LHCN-M2 (cell line): ENCODE results near the gene NSUN6. TPM values are rescaled to one million over a fixed set of nuclear protein-coding genes. Genes with fewer than 3 reads are reported as not detected.
"Not testable (repeated sequence)": the region's sequence is repeated elsewhere in the genome, so short reads cannot be mapped to it uniquely, and the experiment has no call there.

Source experiments
- DNase-seq: peaks from one replicate; pipeline ENCODE4 v3.0.0-alpha.2; 2012; ENCODE audit warnings: low read depth
- total RNA-seq: library from RNA; depleted of rRNA; stranded (reverse); fragments of >200 nt; gene quantifications from 2 replicates; pipeline ENCODE4 v1.2.3, GENCODE V29; 2014

NSUN6 gene
- total RNA-seq, 1 experiment from 2014 or later: 9.3 TPM

GRCh38 chr10:18659819-18660535 is 8.6 kb upstream of the NSUN6 start:
- no peak for DNase-seq

DNA sequence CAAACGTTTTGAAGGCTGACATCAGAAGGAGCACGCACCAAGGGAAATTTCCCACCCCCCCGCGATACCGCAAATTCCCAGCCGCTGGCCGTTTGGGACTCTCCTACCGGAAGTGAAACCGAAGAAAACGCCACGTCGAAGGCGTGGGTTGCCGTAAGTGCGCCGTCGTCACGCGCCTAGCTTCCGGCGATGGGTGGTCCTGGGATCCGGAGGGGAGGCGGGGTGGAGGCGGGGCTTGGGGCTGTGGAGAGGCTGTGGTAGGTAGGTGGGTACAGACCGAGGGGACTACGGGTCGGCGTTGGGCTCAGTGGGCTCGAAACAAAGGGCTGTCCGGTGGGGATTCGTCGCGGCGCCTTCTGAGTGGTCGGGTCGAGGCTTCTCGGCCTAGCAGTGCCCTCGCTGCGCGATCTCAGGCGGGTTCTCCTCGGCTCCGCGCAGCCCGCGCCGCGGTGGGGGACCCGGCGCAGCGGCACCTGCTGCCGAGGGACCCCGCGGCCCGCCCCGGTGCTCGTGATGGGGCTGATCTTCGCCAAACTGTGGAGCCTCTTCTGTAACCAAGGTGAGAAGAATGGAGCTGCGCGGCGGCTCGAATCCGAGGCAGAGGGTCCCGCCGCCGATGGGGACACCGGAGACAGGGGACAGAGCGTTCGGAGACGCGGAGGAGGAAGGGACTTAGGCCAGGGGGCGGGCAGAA is 7.9 kb upstream of the NSUN6 start, which contains the start of gene ARL5B:
TSS of gene ARL5B (plus strand) at position 307 of the 694 bp plus-strand sequence. CDS start at position 514, 207 bp downstream.
- peak; percentile 97 for DNase-seq

- DNase-seq: peak; percentile 29
Observed at GRCh38 chr10:18658271-18659124, 7.1 kb upstream of the NSUN6 start.

DNA sequence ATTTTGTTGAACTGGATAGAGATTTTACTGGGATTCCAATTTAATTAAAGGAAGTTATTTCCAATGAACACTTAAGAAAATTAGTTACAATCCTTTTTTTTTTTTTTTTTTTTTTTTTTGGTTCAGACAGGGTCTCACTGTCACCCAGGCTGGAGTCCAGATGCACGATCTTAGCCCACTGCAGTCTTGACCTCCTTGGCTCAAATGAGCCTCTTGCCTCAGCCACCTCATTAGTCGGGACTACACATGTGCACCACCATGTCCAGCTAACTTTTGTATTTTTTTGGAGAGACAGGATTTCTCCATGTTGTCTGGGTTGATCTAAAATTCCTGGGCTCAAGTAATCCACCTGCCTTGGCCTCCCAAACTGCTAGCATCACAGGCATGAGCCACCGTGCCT is 5.3 kb upstream of the NSUN6 start:
- no peak for DNase-seq

DNA sequence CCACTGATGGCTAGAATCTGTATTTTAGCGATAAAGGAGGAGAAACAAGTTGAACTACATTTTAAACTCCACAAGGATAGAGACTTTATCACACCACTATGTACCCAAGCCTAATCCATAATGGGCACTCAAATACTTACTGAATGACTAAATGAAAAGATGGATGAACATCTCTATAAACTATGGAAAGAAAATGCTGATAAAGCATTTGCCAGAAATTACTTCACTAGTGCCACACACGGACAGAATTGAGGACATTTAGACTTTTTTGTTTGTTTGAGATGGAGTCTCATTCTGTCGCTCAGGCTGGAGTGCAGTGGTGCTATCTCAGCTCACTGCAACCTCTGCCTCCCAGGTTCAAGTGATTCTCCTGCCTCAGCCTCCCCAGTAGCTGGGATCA is 1.7 kb upstream of the NSUN6 start:
- DNase-seq: no peak

GRCh38 chr10:18650404-18650997 is 886 bp downstream of the NSUN6 start:
- no peak for DNase-seq

DNA sequence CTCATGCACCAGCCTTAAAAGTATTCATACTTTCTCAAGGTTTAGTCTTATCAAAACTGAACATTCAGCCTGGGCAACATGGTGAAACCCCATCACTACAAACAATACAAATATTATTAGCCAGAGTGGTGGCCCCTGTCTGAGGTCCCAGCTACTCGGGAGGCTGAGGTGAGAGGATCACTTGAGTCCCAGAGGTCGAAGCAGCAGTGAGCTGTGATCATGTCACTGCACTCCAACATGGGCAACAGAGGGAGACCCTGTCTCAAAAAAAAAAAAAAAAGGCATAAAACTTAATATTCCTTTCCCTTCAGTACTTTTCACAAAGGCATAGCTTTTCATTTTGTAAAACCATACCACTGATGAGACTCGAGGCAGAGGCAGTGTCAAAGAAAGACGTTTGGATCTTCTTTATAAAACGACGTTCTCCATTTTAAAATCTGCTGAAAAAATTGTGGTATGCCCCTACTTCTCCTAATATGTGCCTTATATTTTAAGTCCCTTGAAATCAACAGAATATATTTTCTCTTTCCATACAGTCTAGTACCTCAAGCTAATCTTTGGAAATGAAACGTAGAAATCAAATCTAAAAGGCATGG is 1.9 kb downstream of the NSUN6 start:
- no peak for DNase-seq

GRCh38 chr10:18647945-18648344 is 3.4 kb downstream of the NSUN6 start:
- DNase-seq: no peak

DNA sequence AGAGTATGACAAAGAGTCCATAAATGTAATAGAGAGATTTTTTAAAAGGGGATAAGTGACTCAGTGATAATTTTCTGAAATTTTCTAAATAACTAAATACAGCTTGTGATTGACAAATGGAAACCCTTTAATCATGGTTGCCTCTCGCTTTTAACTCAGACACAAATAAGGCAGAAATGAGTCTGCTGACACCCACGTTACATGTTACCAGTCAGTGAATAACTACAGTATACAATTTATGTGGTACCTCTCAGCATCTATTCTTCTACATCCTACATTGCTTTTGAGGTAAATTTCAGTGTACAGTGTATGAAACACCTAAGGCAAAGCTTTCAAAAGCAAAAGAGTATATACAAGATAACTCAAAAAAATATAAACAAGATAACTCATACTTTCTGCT is 4.2 kb downstream of the NSUN6 start:
- no peak for DNase-seq

- DNase-seq: not testable (repeated sequence)
Observed at GRCh38 chr10:18639719-18640118, 11.7 kb downstream of the NSUN6 start.

DNA sequence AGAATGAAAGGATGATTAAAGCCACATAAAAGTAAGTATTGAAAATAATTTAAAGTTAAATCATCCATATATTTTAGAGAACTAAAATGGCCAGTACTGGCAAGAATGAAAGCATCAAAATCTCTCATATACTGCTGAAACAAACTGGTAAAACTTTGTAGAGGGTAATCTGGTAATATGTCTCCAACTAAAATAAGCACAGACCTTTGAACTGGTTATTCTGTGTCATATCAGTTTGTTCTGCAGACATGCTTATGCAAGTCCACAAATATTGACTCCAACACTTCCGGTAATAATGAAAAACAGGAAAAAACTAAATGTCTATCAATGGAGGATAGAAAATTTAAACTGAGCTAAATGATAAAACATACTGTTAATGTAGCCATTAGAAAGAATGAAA is 14.0 kb downstream of the NSUN6 start:
- DNase-seq: not testable (repeated sequence)

GRCh38 chr10:18635995-18636394 is 15.4 kb downstream of the NSUN6 start:
- no peak for DNase-seq

DNA sequence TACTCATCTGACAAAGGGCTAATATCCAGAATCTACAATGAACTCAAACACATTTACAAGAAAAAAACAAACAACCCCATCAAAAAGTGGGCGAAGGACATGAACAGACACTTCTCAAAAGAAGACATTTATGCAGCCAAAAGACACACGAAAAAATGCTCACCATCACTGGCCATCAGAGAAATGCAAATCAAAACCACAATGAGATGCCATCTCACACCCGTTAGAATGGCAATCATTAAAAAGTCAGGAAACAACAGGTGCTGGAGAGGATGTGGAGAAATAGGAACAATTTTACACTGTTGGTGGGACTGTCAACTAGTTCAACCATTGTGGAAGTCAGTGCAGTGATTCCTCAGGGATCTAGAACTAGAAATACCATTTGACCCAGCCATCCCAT is 18.9 kb downstream of the NSUN6 start:
- not testable (repeated sequence) for DNase-seq

DNA sequence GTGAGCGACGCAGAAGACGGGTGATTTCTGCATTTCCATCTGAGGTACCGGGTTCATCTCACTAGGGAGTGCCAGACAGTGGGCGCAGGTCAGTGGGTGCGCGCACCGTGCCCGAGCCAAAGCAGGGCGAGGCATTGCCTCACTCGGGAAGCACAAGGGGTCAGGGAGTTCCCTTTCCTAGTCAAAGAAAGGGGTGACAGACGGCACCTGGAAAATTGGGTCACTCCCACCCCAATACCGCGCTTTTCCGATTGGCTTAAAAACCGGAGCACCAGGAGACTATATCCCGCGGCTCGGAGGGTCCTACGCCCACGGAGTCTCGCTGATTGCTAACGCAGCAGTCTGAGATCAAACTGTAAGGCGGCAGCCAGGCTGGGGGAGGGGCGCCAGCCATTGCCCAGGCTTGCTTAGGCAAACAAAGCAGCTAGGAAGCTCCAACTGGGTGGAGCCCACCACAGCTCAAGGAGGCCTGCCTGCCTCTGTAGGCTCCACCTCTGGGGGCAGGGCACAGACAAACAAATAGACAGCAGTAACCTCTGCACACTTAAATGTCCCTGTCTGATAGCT is 23.9 kb downstream of the NSUN6 start:
- peak; percentile 59 for DNase-seq

DNA sequence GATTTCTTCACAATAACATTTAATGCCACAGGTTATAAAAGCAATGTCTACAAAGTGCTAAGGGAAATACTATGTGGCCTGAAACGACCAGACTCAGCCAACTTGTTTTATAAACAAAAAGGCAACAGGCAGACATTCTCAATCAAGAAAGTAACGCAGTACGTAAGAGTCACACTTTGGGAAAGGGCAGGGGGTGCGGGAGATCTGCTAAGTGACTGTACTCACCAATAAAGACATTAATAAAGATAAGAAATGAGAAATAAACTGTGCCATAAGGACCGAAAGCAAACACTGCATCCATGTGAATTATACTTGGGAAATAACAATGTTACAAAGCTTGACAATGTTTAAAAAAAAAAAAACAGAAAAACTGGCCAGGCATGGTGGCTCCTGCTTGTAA is 25.5 kb downstream of the NSUN6 start:
- DNase-seq: no peak

DNA sequence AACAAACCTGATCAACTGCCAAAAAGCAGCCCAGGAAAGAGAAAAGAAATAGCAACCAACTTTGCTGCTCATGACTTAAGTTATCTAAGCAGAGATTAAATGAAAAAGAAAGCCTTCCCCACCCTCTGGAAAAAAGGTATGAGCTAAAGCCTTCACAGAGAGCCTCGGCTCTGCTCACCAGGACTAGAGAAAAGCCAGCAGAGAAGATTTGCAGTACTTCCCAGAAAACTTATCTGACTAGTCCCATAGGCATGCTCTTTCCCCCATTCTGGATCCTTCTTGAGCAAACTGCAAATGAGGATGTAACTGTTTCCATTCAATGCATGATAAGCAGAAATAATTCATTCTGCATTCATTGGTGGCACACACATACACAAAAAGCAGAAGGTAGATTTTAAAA is 27.7 kb downstream of the NSUN6 start:
- DNase-seq: not testable (repeated sequence)

- DNase-seq: no peak
Observed at GRCh38 chr10:18620856-18621255, 30.5 kb downstream of the NSUN6 start.

DNA sequence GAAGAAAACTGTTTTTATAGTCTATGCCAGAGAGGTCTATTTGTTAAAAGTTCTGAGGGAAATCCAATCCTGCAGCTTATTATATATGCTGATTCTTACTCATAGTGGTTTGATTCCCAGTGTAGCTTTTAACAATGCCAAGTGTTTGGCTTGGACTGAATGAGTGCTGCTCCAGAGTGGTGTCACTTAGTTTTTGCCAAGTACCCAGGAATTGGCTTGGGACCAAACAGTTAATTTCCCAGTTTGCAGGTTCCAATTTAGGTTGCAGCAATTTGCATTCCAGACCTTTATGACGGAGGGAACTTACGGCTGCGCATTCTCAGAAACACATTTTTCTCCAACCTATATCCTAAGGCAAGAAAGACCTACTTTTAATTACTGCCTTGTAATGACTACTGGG is 32.4 kb downstream of the NSUN6 start:
- no peak for DNase-seq

DNA sequence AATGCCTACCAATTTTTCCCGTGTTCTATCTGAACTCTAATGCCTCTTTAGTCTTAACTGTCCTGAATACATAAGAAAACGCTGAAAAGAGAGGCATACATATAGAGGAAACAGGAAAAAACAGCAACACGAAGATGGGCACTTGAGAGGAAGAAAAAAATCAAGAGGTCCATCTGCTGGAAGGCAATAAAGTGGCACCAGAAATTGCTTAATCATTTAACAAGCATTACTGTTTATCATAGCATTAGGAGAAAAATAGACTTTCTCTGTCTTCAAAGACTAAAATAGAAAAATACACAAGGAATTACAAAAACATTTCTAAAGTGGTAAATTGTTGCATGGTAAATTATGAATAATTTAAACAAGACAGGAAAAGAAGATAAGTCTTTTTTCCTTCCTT is 35.0 kb downstream of the NSUN6 start:
- peak; percentile 27 for DNase-seq

- DNase-seq: no peak
Observed at GRCh38 chr10:18615618-18616017, 35.8 kb downstream of the NSUN6 start.

GRCh38 chr10:18611168-18611567 is 40.2 kb downstream of the NSUN6 start:
- no peak for DNase-seq
